ENCODE results near the gene CARHSP1.

The CARHSP1 gene

GRCh38 chr16:8886593-8887430 lies 18.0 kb upstream of the CARHSP1 start:
- no peak for TF ChIP-seq CTCF (conservative IDR thresholded peaks at IDR 0.05; ENCODE audit: low read length)
- TF ChIP-seq EZH2phosphoT487 (IDR thresholded peaks at IDR 0.05; ENCODE audit: borderline replicate concordance): no peak
- no peak overlapping the region for H3K4me2 ChIP-seq (ENCODE audit: low read depth, low read length, poor library complexity, severe bottlenecking)
- H3K4me3 ChIP-seq (ENCODE audit: low read length, poor library complexity, severe bottlenecking): no peak overlapping the region
- H3K27me3 ChIP-seq (ENCODE audit: insufficient read depth, low read length, poor library complexity, severe bottlenecking): no peaks in the 10 kb centered on the region
- H3K4me1 ChIP-seq (ENCODE audit: insufficient read depth, low read length, poor library complexity, severe bottlenecking): no peaks in the 10 kb centered on the region
- no peaks in the 10 kb centered on the region for H3F3A ChIP-seq (ENCODE audit: low read depth)
- H3K79me2 ChIP-seq (ENCODE audit: insufficient read depth, low read length): no peaks in the 10 kb centered on the region
- H3K9me3 ChIP-seq (ENCODE audit: insufficient read depth, low read depth, low read length): no peaks in the 10 kb centered on the region
- no peak overlapping the region for H3K9ac ChIP-seq (ENCODE audit: low read depth, low read length, poor library complexity, severe bottlenecking)
- no peaks in the 10 kb centered on the region; the same call in 1 of the 2 replicates for H3K36me3 ChIP-seq (ENCODE audit: insufficient read depth, low read length)
- H2AFZ ChIP-seq (ENCODE audit: low read length): no peak overlapping the region
- H3K9me2 ChIP-seq (replicated peaks; ENCODE audit: low read depth, low read length): no peaks in the 10 kb centered on the region
- no peaks in the 10 kb centered on the region for H4K20me1 ChIP-seq (ENCODE audit: insufficient read depth, low read length, poor library complexity, severe bottlenecking)

- no peaks in the 10 kb centered on the region for H3F3A ChIP-seq (ENCODE audit: low read depth)
- no peaks in the 10 kb centered on the region for H3K4me1 ChIP-seq (ENCODE audit: insufficient read depth, low read length, poor library complexity, severe bottlenecking)
- H3K36me3 ChIP-seq (ENCODE audit: insufficient read depth, low read length): no peaks in the 10 kb centered on the region
- no peak overlapping the region for H3K4me2 ChIP-seq (ENCODE audit: low read depth, low read length, poor library complexity, severe bottlenecking)
- H3K9me2 ChIP-seq (replicated peaks; ENCODE audit: low read depth, low read length): no peaks in the 10 kb centered on the region
- no peak overlapping the region for H3K9ac ChIP-seq (ENCODE audit: low read depth, low read length, poor library complexity, severe bottlenecking)
- TF ChIP-seq CTCF (conservative IDR thresholded peaks at IDR 0.05; ENCODE audit: low read length): no peak
- TF ChIP-seq EZH2phosphoT487 (IDR thresholded peaks at IDR 0.05; ENCODE audit: borderline replicate concordance): no peak
- no peak overlapping the region for H2AFZ ChIP-seq (ENCODE audit: low read length)
- no peaks in the 10 kb centered on the region for H3K9me3 ChIP-seq (ENCODE audit: insufficient read depth, low read depth, low read length)
- H4K20me1 ChIP-seq (ENCODE audit: insufficient read depth, low read length, poor library complexity, severe bottlenecking): no peaks in the 10 kb centered on the region
- no peak overlapping the region for H3K4me3 ChIP-seq (ENCODE audit: low read length, poor library complexity, severe bottlenecking)
- H3K79me2 ChIP-seq (ENCODE audit: insufficient read depth, low read length): no peaks in the 10 kb centered on the region
- H3K27me3 ChIP-seq (ENCODE audit: insufficient read depth, low read length, poor library complexity, severe bottlenecking): no peaks in the 10 kb centered on the region
Measured at GRCh38 chr16:8885674-8886592, 17.1 kb upstream of the CARHSP1 start.

- H3K4me3 ChIP-seq (ENCODE audit: low read length, poor library complexity, severe bottlenecking): no peak overlapping the region
- no peaks in the 10 kb centered on the region for H3K9me3 ChIP-seq (ENCODE audit: insufficient read depth, low read depth, low read length)
- H3K79me2 ChIP-seq (ENCODE audit: insufficient read depth, low read length): no peaks in the 10 kb centered on the region
- H3F3A ChIP-seq (ENCODE audit: low read depth): no peaks in the 10 kb centered on the region
- no peaks in the 10 kb centered on the region for H3K4me1 ChIP-seq (ENCODE audit: insufficient read depth, low read length, poor library complexity, severe bottlenecking)
- H4K20me1 ChIP-seq (ENCODE audit: insufficient read depth, low read length, poor library complexity, severe bottlenecking): no peaks in the 10 kb centered on the region
- no peaks in the 10 kb centered on the region for H3K36me3 ChIP-seq (ENCODE audit: insufficient read depth, low read length)
- H3K9me2 ChIP-seq (replicated peaks; ENCODE audit: low read depth, low read length): no peaks in the 10 kb centered on the region
- H2AFZ ChIP-seq (ENCODE audit: low read length): no peak overlapping the region
- H3K4me2 ChIP-seq (ENCODE audit: low read depth, low read length, poor library complexity, severe bottlenecking): no peak overlapping the region
- H3K27me3 ChIP-seq (ENCODE audit: insufficient read depth, low read length, poor library complexity, severe bottlenecking): no peaks in the 10 kb centered on the region
- no peak overlapping the region for H3K9ac ChIP-seq (ENCODE audit: low read depth, low read length, poor library complexity, severe bottlenecking)
- TF ChIP-seq EZH2phosphoT487 (IDR thresholded peaks at IDR 0.05; ENCODE audit: borderline replicate concordance): no peak
- no peak for TF ChIP-seq CTCF (conservative IDR thresholded peaks at IDR 0.05; ENCODE audit: low read length)
Measured at GRCh38 chr16:8882725-8883377, 14.0 kb upstream of the CARHSP1 start.

Data from Loucy (cell line).